ENCODE results near the gene KCNK18. TPM values are rescaled to one million over a fixed set of nuclear protein-coding genes. Genes with fewer than 3 reads are reported as not detected.

Gene KCNK18
- total and polyA plus RNA-seq, 2 experiments from 2014 or later, result not detected

DNA sequence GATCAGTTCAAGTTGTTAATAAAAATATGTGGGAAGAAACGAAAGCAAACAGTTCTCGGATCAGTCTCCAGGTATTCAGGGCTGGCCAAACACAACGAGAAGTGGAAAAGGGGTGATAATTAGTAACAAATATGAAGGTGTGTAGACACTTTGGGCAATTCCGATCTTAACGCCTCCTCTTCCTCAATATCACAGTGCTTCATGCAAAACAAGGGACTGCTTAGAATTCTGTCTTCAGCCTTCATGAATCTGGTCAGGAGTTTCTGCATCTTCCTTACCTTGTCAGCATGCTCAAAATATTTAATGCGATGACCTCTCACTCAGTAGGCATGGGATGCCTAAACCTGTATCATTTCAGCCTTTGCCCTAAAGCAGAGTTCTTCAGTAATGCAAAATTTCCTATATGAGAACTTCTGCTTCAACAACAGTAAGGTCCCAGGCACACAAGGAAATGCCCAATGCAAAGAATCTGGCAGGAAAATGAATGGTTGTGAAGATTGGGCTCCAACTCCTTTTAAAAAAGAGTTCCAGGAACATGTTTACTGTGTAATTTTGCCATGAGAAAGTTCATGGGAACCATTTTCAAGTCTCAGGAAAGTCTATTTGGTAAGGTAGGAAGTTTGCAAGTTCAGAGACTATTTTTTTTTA is 35.8 kb upstream of the KCNK18 start:
- H3K27me3 ChIP-seq (ENCODE audit: insufficient read depth), result peaks cover 96% of the 10 kb centered on the region
- Mint-ChIP-seq H3K4me3 (no peak overlapping the region), H3K4me1 (peaks cover 57% of the 10 kb centered on the region)

More for the DNA sequence above, 35.8 kb upstream of the KCNK18 start:
- TF ChIP-seq ZNF114 (CRISPR knock-in tag; IDR thresholded peaks at IDR 0.05) (no peak), EZH2phosphoT487 (IDR thresholded peaks at IDR 0.05; ENCODE audit: unreplicated experiment) (no peak), POLR2AphosphoS5 (IDR thresholded peaks at IDR 0.05; ENCODE audit: low read depth) (no peak), STAT1 (IDR thresholded peaks at IDR 0.05; ENCODE audit: unreplicated experiment) (no peak), EZH2 (IDR thresholded peaks at IDR 0.05; ENCODE audit: low read depth, unreplicated experiment) (peak; percentile 39)
- TF ChIP-seq, protein P1, sequence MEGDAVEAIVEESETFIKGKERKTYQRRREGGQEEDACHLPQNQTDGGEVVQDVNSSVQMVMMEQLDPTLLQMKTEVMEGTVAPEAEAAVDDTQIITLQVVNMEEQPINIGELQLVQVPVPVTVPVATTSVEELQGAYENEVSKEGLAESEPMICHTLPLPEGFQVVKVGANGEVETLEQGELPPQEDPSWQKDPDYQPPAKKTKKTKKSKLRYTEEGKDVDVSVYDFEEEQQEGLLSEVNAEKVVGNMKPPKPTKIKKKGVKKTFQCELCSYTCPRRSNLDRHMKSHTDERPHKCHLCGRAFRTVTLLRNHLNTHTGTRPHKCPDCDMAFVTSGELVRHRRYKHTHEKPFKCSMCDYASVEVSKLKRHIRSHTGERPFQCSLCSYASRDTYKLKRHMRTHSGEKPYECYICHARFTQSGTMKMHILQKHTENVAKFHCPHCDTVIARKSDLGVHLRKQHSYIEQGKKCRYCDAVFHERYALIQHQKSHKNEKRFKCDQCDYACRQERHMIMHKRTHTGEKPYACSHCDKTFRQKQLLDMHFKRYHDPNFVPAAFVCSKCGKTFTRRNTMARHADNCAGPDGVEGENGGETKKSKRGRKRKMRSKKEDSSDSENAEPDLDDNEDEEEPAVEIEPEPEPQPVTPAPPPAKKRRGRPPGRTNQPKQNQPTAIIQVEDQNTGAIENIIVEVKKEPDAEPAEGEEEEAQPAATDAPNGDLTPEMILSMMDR (conservative IDR thresholded peaks at IDR 0.05; ENCODE audit: low read depth in 2 of 2), result no peak
- TF ChIP-seq, protein P2, sequence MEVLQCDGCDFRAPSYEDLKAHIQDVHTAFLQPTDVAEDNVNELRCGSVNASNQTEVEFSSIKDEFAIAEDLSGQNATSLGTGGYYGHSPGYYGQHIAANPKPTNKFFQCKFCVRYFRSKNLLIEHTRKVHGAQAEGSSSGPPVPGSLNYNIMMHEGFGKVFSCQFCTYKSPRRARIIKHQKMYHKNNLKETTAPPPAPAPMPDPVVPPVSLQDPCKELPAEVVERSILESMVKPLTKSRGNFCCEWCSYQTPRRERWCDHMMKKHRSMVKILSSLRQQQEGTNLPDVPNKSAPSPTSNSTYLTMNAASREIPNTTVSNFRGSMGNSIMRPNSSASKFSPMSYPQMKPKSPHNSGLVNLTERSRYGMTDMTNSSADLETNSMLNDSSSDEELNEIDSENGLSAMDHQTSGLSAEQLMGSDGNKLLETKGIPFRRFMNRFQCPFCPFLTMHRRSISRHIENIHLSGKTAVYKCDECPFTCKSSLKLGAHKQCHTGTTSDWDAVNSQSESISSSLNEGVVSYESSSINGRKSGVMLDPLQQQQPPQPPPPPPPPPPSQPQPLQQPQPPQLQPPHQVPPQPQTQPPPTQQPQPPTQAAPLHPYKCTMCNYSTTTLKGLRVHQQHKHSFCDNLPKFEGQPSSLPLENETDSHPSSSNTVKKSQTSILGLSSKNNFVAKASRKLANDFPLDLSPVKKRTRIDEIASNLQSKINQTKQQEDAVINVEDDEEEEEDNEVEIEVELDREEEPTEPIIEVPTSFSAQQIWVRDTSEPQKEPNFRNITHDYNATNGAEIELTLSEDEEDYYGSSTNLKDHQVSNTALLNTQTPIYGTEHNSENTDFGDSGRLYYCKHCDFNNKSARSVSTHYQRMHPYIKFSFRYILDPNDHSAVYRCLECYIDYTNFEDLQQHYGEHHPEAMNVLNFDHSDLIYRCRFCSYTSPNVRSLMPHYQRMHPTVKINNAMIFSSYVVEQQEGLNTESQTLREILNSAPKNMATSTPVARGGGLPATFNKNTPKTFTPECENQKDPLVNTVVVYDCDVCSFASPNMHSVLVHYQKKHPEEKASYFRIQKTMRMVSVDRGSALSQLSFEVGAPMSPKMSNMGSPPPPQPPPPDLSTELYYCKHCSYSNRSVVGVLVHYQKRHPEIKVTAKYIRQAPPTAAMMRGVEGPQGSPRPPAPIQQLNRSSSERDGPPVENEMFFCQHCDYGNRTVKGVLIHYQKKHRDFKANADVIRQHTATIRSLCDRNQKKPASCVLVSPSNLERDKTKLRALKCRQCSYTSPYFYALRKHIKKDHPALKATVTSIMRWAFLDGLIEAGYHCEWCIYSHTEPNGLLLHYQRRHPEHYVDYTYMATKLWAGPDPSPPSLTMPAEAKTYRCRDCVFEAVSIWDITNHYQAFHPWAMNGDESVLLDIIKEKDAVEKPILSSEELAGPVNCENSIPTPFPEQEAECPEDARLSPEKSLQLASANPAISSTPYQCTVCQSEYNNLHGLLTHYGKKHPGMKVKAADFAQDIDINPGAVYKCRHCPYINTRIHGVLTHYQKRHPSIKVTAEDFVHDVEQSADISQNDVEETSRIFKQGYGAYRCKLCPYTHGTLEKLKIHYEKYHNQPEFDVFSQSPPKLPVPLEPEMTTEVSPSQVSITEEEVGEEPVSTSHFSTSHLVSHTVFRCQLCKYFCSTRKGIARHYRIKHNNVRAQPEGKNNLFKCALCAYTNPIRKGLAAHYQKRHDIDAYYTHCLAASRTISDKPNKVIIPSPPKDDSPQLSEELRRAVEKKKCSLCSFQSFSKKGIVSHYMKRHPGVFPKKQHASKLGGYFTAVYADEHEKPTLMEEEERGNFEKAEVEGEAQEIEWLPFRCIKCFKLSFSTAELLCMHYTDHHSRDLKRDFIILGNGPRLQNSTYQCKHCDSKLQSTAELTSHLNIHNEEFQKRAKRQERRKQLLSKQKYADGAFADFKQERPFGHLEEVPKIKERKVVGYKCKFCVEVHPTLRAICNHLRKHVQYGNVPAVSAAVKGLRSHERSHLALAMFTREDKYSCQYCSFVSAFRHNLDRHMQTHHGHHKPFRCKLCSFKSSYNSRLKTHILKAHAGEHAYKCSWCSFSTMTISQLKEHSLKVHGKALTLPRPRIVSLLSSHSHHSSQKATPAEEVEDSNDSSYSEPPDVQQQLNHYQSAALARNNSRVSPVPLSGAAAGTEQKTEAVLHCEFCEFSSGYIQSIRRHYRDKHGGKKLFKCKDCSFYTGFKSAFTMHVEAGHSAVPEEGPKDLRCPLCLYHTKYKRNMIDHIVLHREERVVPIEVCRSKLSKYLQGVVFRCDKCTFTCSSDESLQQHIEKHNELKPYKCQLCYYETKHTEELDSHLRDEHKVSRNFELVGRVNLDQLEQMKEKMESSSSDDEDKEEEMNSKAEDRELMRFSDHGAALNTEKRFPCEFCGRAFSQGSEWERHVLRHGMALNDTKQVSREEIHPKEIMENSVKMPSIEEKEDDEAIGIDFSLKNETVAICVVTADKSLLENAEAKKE (CRISPR knock-in tag; IDR thresholded peaks at IDR 0.05), result no peak
- 0 out of 2 replicates have a peak, but pooled peaks cover 6% of the 10 kb centered on the region for H3F3A ChIP-seq (replicated peaks; ENCODE audit: low read depth)
- no peak overlapping the region for H3K27ac ChIP-seq (ENCODE audit: low read depth)
- no peaks in the 10 kb centered on the region for H3K79me2 ChIP-seq (replicated peaks; ENCODE audit: insufficient read depth)
- ATAC-seq (no peak), DNase-seq (ENCODE audit: low spot score) (no peak)
- no peaks in the 10 kb centered on the region; the same call in 2 of the 3 replicates for H3K9me3 Mint-ChIP-seq
- H3K4me3 ChIP-seq, result no peak overlapping the region
- H2AFZ ChIP-seq, result no peak overlapping the region
- H3K27me3 Mint-ChIP-seq (ENCODE audit: insufficient read depth, low read depth, poor library complexity), result peaks cover 96% of the 10 kb centered on the region
- H4K20me1 ChIP-seq (replicated peaks; ENCODE audit: insufficient read depth), result no peaks in the 10 kb centered on the region; the same call in 1 of the 2 replicates
- H3K4me2 ChIP-seq, result peak overlapping the region; percentile 78
- H3K9me2 ChIP-seq (ENCODE audit: insufficient read depth), result no peaks in the 10 kb centered on the region
- no peaks in the 10 kb centered on the region for H3K36me3 ChIP-seq (ENCODE audit: insufficient read depth)
- H3K27ac Mint-ChIP-seq, result no peak overlapping the region
- H3K36me3 Mint-ChIP-seq (ENCODE audit: low read depth), result no peaks in the 10 kb centered on the region
- H3K4me1 ChIP-seq (ENCODE audit: insufficient read depth), result peaks cover 55% of the 10 kb centered on the region
